NCI-H2196 (cell line): ENCODE results near the gene MGAT1.

Experiments
- DNase-seq: peaks from one replicate; lab custom pipeline; 2025; ENCODE audit not compliant: unreplicated experiment; lab: John Stamatoyannopoulos, UW

Gene MGAT1

DNA sequence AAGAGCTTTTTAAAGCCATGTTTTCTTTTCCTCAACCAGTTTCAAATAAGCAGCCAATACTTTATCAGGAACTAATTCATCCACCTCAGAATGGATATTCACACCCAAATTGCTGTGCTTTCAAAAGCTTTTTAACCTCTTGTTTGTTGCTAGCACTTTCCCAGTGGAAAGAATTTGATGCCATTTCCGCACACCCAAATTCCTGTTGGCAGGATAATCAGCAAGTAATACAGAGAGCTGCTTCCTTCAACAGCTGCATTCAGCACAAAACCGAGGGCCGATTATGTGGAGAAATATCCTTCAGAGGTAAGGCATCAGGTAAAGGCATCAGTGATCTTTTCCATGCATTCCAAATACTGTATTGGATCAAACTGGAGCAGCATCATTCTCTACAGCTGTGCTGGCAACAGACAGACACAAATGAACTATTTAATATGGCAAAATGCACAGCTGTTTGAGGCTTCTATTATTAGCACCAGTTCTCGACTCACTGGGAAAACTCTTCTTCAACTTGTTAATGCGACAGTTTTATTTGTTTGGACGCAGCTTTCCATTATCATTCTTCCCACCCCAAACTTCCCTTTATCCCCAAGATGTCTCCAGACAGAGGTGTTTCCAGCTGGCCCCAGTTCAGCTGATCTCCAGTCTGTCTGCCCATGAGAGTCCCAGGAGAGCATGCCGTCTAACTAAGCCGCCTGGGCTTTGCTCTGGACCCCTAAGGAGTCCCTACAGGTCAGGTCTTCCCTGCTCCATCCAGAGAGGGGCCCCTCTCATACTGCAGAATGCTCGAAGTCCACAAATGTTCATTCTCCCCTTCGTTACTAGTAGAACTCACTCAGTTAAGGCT lies 22.2 kb upstream of the MGAT1 start:
- no peak for DNase-seq

DNA sequence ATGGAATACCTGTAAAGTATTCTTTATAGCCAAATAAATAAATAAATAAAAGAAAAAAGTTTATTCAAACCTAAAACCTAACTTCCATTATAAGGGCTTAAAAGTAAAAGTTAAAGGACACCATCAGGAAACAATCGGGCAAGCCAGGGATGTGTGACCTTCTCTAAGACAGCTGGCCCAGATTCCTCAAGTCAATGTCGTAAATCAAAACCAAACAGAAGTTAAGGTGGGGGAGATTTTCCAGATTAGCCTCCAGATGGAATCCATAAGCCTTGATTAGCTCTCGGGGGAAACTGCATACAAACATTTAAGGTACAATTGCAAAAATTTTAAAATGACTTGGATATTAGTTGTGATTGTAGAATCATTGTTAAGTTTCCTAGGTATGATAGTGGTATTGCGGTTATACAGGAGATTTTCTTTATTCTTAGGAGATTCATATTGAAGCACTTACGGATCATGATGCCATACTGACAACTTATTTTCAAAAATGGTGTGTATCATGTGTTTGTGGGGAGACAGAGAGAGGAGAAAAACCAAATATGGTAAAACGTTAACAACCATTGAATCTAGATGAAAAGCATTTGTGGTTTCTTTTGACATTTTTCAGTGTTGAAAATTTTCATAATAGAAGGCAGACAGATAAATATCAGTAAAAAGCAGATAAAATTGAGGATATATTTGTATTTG lies 21.5 kb upstream of the MGAT1 start:
- no peak for DNase-seq

DNA sequence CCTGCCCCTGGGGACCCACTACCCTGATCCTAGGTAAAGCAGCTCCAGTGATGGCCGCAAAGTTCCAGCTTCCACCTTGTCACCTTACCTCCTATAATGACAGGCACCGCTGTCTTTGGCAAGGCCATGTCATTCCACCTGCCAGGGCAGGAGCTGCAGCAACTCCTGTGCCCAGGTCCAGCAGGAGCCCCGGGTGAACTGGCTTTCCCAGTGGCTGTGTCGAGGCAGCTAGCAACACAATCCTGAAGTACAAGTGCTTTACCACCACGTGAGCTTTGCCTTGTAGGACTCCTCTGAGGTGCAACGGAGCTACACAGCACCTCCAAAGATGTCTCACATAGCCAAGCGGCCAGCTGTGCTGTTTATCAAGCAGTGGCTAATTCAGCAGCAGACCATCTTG lies 20.7 kb upstream of the MGAT1 start:
- DNase-seq: no peak

DNA sequence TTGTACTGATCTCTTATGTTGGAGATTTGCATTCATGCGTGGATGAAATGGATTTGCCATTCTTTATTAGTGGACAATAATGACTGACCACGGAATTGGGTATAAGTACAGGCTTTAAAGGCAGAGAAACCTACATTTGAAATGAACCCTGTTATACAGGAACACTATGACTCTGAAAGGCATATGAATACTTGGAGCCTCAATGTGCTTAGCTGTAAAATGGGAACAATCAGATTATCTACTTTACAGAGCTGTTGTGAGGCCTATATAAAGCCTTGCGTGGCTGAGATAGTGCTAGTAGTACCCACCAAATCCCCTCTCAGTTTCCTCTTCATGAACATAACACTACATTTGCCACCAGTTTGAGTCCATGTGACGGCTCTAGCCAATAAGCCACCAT lies 18.9 kb upstream of the MGAT1 start:
- DNase-seq: no peak

DNA sequence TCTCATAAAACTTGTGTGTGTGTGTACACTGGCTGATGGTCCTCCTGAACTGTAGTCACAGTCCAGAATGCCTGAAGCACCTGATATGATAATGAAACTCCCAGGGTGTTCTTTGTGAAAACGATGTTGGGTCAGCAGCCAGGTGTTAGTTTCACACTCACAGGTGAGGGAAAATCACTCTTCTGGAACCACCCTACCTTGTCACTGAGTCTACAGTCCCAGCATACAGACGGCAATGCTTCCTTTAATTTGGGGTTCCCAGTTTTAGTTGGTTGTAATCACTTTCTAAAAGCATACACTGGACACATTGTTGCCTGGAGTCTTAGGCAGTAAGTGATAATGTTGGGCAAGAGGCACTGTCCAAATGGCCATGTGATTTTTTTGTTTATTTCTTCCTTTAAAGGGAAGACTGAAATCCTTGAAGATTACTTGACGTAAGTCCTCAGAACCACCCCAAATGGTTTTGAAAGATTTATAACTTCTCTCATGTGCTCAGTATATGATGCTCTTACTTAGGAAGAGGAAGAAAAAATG lies 18.2 kb upstream of the MGAT1 start:
- no peak for DNase-seq

DNA sequence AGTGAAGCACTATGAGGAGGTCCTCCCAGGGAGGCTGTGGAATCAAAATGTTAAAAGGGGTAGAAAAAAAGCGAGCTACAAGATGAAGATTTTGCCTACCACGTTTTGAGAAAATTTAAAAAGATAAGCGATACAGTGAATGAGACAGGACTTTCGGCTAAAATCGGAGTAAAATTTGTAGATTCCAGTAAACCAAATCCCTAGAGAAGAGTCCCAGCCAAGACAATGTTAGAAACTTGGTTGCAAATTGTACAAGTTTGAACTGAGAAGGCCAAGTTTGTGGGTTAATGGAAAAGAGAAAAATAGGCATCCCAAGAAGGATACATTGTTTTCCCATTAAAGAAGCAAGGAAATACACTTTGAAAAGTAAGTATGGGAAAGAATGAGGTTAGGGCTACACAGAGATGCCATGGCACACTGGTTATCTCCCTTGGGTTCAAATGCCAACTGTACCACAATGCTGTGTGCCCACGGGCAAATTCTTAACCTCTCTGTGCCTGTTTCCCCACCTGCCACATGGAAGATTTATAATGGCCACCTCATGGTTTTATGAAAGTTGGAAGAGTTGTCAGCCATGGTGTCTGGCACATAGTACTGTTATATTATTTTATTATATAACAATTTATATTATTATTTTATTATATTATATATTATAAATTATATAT lies 16.2 kb upstream of the MGAT1 start:
- DNase-seq: no peak

DNA sequence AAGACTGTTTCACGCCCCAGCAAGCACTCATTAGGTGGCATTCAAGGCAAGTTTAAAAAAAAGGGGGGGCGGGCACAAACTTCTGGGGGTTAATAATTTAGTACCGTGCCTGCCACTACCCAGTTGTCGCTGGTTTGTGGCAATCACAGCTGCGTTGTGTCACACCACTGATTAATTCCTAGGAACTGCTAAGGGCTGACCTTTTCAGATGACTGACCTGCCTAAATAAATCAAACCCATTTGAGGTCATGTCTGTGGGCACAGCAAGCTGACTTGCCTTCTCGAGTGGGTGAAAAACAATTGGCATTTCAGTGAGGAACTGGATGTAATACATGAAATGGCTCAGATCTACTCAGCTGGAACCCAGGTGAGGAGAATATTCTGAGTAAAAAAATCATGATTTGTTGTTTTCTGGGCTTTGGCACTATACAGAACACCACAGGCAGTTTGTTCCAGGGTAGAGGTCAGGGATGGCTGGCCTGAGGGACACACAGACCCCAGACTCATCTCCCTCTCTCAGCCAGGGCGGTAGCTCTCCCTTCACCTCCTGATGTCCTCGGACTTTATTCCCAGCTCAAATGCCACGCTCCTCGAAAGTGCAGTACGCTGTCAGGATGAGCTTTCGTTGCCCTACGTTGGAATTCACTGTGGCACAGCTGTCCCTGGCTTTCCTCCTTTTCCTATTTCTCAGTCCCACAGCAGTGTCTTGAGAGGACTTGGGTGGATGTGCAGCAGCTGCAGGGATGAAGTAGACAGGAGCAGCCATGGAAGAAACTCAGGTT lies 15.5 kb upstream of the MGAT1 start:
- DNase-seq: no peak

DNA sequence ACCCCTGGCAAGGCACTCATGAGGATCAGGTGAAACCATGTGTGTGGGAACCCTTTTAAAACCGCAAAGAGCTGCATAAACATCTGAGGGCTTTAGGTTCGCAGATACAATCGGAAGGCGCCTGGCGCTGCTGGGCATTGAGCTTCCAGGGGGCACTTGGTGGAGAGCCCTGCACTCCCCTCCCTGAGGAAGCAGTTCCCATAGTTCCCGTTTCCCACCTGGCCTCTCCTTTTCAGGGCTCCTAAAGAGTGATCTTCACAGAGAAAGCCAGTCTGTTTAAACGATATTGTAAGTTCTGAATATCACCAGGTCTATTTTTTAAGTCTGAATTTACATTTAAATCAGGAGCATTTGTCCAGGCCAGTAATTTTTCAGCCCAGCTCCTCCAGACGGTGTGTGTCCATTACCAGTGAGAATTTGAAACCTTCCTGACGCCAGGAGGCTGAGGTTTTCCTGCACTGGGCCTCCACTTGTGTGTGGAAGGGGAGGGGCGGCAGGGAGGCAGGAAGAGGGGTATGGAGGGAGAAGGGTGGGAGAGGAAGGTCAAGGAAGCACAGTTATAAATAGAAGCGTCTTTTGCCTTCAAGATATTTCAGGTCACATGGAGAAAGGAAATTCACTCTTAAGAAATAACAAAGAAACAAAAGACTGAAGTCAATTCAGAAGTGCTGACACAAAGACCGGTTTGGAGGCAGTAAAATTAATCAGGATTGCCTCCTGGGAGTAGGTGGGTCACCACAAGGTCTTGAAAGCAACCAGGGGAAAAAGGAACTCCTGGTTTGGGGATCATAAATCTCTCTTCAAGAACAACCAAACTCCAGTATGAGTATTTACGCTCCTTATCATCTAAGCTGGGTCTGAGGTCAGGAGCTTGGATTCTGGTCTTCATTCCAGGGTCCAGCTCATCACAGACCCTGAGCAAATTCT lies 14.3 kb upstream of the MGAT1 start:
- no peak for DNase-seq

DNA sequence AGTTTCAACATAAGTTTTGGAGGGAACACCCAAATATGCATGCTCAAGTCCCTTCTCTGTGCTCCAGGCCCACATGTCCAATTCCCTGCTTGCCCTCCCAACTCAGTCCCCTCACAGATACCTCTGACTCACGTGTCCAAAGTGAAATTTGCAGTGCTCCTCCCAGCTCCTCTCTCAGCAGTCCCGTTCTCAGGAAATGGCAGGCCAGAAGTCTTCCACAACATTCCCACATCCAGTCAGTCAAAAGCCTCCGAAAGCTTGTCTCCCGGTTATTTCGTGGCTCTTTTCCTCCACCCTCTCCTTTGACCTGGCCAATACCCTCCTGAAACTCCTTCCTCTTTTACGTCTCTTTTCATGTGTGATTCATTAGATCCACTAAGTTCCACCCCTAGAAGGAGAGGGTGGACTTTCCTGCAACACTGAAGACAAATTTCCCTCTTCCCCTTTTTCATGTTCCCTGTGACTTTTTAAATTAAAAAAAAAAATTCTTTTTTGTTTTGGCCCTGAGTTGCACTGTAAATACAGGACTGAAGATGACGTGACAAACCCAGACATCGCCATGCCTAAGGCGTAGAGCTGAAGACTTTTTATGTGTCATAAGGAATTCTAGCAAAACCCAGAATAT lies 12.8 kb upstream of the MGAT1 start:
- DNase-seq: no peak

DNA sequence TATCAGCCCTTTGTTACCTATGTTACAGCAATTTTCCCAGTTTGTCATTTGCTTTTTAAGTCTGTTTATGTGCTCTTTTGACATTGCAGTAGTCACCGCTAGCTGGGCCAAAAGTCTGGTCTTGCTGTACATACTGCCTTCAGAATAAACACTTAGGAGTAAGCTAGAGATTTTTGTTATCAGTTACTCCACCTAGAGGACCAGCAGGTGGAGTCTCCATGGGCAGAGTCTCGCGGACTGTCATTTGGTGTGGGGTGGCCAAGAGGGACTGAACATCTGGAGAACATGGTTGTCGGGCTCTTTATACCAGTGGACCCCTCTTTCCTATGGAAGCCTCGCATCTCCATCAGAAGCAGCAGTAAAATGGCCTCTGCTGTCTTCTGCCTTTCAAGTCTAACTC lies 10.8 kb upstream of the MGAT1 start:
- no peak for DNase-seq

DNA sequence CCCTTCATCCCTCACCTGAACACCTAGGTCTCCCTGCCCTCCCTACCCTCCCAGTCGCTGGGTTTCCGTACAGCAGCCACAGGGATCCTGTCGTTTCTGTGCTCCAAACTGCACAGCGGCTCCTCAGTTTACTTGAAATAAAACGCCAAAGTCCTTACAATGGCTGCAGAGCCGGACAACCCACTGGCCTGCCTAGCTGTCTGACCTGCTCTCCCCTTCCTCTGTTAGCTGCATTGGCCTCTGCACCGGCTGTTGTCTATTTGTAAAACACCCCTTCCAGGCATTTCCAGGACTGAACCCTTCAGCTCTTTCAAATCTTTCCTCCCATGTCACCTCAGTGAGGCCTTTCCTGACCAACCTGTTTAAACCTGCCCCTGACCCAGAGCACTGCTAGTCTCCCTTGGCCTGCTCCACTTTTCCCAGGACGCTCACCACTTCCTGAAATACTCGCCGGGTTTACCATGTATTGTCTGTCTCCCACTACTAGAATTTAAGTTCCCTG lies 9.1 kb upstream of the MGAT1 start:
- DNase-seq: peak; percentile 13

DNA sequence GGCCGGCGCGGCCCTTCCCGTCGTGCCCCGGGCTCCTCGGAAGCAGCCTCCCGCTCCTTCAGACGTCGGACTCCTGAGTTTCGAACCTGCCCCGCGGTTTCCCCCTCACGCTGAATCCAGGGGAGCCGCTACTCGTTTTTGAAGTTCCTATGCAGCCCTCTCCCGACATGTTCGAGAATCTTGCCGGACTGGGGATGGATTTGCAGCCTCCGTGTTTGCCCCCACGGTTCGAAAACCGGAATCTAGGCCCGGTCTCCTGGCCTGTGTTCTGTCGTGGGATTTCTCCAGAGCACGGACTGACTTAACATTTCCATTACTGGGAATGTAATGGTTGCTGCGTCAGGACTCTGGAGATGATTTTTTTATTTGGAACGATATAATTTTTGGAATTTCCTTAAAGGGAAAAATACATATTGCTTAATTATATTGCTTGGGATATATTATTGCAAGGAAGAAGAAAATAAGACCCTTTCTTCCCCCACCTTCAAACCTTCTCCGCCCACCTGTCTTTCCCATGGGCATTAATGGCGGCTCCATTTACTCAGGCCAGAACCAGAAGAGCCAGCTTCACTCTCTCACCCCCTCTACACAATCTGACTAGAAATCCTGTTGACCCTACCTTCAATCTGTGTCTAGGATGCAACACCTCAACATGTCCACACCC lies 8.5 kb upstream of the MGAT1 start:
- no peak for DNase-seq

DNA sequence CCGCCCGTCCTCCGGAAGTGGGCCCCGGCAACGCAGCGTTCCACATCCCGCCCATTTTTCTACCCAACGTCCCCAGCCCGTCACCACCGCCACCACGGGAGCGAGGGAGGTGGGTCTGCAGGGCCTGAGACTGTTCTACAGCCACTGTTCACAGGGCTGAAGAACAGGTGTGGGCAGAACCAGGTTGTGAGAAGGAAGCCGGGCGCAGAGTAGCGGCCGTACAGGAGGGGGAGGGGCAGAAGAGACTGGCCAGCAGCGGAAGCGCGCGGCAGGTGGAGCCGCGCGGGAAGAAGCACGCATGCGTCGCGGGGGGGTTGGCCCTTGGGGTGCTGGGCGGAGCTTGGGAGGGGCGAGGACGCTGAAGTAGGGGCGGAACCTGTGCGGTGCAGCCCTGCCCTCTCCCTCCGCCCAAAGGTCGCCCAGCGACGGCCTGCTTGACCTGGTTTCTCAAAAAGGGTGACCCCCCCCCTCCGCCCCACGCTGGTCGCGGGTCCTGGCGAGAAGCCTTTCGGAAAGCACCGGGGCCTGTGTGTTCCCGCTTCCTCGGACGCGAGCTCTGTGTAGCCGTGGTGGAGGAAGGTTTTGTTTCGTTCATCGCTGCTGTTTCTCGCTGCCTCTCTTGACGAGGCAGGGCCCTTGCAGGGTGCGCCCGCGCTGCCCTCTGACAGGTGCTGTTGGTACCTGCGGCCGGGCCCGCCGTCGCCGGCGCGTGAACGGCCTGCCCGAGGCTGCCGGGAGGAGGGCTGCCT lies 7.8 kb upstream of the MGAT1 start:
- DNase-seq: peak; percentile 94

DNA sequence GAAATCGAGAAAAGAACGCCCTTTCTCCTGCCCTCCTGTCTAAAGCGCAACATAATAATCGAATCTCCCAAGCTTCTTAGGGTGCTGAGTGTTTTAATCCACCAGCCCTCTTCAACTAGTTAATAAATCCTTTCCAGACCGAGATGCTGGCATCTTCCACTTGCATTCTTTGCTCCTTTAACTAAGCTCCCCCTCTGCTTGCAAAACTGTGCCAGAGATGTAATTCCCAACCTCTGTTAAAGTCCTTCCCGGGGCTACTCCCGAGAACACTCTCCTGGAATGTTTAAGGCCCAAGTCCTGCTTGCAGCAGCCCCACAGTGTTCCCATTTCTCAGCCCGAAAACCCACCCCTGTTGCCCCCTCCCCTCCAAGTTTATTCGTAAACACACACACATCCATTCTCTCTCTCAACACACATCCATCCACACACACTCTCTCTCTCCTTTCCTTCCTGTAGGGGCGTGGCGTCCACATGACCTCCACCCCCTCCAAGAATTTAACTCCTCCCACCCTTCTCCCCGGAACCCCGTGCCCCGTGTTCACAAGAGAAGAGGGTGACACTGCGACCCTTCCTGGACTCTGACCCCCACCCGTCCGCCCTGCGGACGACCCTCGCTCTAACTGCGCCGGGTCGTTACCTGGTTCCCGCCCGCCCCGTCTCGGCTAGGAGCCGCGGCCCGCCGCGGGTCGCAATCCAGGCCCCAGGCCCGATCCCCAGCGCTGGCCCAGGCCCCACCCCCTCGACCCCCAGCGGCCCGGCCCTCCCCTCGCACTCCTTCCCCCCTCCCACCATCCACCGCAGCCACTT lies 7.0 kb upstream of the MGAT1 start:
- peak; percentile 73 for DNase-seq

DNA sequence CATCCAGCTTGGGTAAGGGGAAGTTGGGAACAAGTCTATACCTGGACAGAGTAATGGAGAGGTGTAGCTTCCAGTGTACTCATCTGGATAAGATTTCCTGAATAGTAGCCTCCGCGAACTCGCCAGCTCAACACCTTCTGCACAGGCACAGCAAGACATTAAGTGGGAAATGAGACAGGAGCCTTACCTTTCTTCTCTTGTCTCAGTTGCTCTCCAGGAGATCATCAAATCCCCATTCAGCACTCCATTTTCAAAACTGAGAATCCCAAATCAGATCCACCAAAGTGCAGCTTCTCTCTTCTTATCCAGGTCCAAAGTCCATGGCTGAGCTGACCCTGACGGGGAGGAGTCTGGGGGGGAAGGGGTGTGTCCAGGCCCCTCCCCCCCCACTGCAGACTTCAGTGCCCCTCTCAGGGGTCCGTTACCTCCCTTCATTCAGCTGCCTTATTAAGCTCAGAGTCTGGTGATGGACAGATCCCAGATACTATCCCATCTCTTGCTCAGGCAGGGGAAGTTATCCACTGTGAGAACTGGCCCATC lies 5.9 kb upstream of the MGAT1 start:
- no peak for DNase-seq

DNA sequence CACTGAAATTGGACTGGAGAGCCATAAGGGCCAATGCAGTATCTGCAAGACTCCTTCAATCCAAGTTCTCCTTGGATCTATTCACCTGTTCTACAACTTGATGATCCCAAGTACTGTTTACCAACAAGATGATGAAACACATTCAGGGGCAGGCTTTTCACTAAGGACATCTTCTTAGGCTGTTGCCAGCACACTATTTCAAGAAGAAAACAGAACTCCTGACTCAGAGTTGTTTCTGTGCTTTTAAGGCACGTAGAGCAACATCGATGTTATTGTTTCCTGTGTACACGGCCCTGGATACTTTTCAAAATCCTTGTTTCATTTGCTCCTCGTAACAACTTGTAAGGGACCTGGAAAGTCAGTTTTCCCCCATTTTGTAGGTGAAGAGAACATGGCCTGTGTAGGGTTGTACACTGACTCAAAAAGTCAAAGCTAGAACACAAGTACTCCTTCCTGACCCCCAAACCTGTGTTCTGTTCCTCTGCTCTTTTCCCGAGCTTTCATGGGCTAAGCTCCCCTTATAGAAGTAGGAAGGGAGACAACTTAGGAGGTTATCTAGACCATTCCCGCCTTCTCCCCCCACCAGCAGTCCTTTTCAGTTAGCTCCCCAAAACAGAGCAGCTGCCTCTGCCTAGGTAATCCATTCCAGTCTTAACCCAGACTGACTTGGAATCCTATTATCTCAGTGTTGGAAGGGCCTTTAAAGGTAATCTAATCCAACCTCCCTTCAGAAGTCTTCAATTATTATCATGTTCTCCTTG lies 5.2 kb upstream of the MGAT1 start:
- DNase-seq: no peak
